ENCODE data around the gene BMP10.

GRCh38 chr2:68885074-68885810, 14.0 kb upstream of the BMP10 start:
- TF ChIP-seq CTCF (conservative IDR thresholded peaks at IDR 0.05 in 1 of 2, IDR thresholded peaks at IDR 0.05 in 1 of 2; ENCODE audit: extremely low read depth in 1 of 2, insufficient read depth in 1 of 2, low read depth in 1 of 2, low read length in 2 of 2): no peak
- no peak for TF ChIP-seq EZH2 (IDR thresholded peaks at IDR 0.05; ENCODE audit: borderline replicate concordance, low read length)

Measured in mammary epithelial cell (primary cell).